ENCODE measurements around the gene CACNB4.

- TF ChIP-seq MXI1 (conservative IDR thresholded peaks at IDR 0.05; ENCODE audit: poor library complexity, severe bottlenecking) = no peak
- TF ChIP-seq CTCF (IDR thresholded peaks at IDR 0.05; ENCODE audit: poor library complexity, severe bottlenecking) = no peak
- no peak for TF ChIP-seq POLR2AphosphoS5 (IDR thresholded peaks at IDR 0.05)
- no peak for TF ChIP-seq EZH2 (IDR thresholded peaks at IDR 0.05; ENCODE audit: borderline replicate concordance, insufficient read depth, low read length, poor library complexity, severe bottlenecking)
- TF ChIP-seq EP300 (conservative IDR thresholded peaks at IDR 0.05; ENCODE audit: poor library complexity, severe bottlenecking) = no peak
- no peak for TF ChIP-seq TAF1 (IDR thresholded peaks at IDR 0.05; ENCODE audit: low read depth)
- no peak for TF ChIP-seq REST (IDR thresholded peaks at IDR 0.05; ENCODE audit: borderline replicate concordance)
Observed at GRCh38 chr2:151983221-151983620, 115.6 kb downstream of the CACNB4 start.
